Measurements from ENCODE around the gene IL4. TPM values are rescaled to one million over a fixed set of nuclear protein-coding genes. Genes with fewer than 3 reads are reported as not detected.

The IL4 gene
- total and polyA plus RNA-seq, 2 experiments from 2014 or later = not detected

DNA sequence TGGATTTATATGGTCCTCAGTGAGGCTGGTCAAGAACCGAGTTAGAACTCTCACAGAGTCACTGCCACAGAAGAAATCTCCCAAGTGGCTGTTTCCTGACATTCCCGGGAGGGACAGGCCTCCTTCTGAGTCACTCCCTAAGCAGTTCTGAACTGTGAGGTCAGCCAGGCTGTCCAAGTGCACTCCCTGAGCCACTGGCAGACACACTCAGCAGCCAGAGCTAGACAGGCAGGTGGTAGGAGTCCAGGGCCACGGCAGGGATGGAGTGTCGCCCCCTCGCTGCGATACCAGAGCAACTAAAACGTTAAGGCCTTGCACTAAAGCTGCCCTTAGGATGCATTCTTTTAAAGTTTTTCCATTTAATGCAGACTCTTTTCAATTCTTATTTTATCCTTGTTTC is 3.4 kb downstream of the IL4 start:
- TF ChIP-seq, protein P1, sequence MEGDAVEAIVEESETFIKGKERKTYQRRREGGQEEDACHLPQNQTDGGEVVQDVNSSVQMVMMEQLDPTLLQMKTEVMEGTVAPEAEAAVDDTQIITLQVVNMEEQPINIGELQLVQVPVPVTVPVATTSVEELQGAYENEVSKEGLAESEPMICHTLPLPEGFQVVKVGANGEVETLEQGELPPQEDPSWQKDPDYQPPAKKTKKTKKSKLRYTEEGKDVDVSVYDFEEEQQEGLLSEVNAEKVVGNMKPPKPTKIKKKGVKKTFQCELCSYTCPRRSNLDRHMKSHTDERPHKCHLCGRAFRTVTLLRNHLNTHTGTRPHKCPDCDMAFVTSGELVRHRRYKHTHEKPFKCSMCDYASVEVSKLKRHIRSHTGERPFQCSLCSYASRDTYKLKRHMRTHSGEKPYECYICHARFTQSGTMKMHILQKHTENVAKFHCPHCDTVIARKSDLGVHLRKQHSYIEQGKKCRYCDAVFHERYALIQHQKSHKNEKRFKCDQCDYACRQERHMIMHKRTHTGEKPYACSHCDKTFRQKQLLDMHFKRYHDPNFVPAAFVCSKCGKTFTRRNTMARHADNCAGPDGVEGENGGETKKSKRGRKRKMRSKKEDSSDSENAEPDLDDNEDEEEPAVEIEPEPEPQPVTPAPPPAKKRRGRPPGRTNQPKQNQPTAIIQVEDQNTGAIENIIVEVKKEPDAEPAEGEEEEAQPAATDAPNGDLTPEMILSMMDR (conservative IDR thresholded peaks at IDR 0.05; ENCODE audit: low read depth in 2 of 2) = peak; percentile 44 to 76
- no peak for TF ChIP-seq EZH2 (IDR thresholded peaks at IDR 0.05; ENCODE audit: low read depth, unreplicated experiment)
- Mint-ChIP-seq H3K27me3 (ENCODE audit: insufficient read depth, low read depth, poor library complexity) (no peaks in the 10 kb centered on the region), H3K4me3 (no peak overlapping the region), H3K4me1 (peaks cover 6% of the 10 kb centered on the region), H3K36me3 (ENCODE audit: low read depth) (no peaks in the 10 kb centered on the region), H3K27ac (no peak overlapping the region), H3K9me3 (no peaks in the 10 kb centered on the region)
- Histone ChIP-seq H3K4me2 (no peak overlapping the region), H4K20me1 (replicated peaks; ENCODE audit: insufficient read depth) (no peaks in the 10 kb centered on the region), H3K27ac (ENCODE audit: low read depth) (no peak overlapping the region), H3K4me3 (no peak overlapping the region), H3K9me2 (ENCODE audit: insufficient read depth) (no peaks in the 10 kb centered on the region), H2AFZ (no peak overlapping the region), H3K36me3 (ENCODE audit: insufficient read depth) (no peaks in the 10 kb centered on the region), H3K4me1 (ENCODE audit: insufficient read depth) (no peaks in the 10 kb centered on the region), H3K79me2 (replicated peaks; ENCODE audit: insufficient read depth) (no peaks in the 10 kb centered on the region), H3F3A (replicated peaks; ENCODE audit: low read depth) (no peaks in the 10 kb centered on the region), H3K27me3 (ENCODE audit: insufficient read depth) (no peaks in the 10 kb centered on the region)
- DNase-seq (ENCODE audit: low spot score) (peak; percentile 31), ATAC-seq (peak; percentile 86)

DNA sequence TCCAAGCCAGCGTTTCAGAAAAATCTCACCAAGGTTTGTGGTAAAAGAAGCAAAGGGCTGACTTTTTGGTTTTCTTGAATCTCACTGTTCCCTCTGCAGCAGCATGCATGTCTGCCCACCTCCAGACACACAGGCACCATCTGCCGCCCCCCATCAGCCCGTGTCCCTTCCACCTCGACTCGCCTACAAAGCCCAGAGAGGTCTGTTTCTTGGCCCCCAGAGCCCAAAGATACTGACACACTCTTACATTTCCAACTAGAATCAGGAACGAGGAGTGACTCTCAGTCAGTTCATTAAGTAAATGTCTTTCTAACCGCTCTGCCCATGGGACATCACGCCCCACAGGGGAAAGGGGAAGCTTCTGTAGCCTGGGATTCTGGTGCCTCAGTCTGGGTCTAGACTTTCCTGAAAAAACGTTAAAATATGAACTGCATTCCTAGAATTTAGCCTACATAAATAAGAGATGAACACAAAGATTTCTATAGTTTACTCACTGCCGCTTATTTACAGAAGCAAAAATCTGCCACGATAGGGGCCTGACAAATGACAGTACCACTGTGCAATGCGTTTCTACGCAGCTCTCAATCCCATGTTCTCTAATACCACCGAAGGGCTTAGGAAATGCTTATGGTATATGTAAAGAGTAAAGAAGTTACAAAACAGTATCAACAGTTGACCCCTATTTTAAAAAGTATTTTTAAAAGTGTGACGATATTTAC is 4.1 kb downstream of the IL4 start:
- H2AFZ ChIP-seq = no peak overlapping the region
- DNase-seq (ENCODE audit: low spot score) = no peak
- H3K27me3 ChIP-seq (ENCODE audit: insufficient read depth) = no peaks in the 10 kb centered on the region
- no peaks in the 10 kb centered on the region for H3K36me3 ChIP-seq (ENCODE audit: insufficient read depth)
- H3K4me3 ChIP-seq = no peak overlapping the region
- TF ChIP-seq STAT1 (IDR thresholded peaks at IDR 0.05; ENCODE audit: unreplicated experiment) = no peak
- TF ChIP-seq EZH2phosphoT487 (IDR thresholded peaks at IDR 0.05; ENCODE audit: unreplicated experiment) = no peak
- TF ChIP-seq ZNF114 (CRISPR knock-in tag; IDR thresholded peaks at IDR 0.05) = no peak
- no peak for TF ChIP-seq NANOG (IDR thresholded peaks at IDR 0.05; ENCODE audit: borderline replicate concordance)
- TF ChIP-seq, protein P2, sequence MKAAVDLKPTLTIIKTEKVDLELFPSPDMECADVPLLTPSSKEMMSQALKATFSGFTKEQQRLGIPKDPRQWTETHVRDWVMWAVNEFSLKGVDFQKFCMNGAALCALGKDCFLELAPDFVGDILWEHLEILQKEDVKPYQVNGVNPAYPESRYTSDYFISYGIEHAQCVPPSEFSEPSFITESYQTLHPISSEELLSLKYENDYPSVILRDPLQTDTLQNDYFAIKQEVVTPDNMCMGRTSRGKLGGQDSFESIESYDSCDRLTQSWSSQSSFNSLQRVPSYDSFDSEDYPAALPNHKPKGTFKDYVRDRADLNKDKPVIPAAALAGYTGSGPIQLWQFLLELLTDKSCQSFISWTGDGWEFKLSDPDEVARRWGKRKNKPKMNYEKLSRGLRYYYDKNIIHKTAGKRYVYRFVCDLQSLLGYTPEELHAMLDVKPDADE (IDR thresholded peaks at IDR 0.05) = no peak
- TF ChIP-seq EZH2 (IDR thresholded peaks at IDR 0.05; ENCODE audit: low read depth, unreplicated experiment) = no peak
- no peaks in the 10 kb centered on the region for H4K20me1 ChIP-seq (replicated peaks; ENCODE audit: insufficient read depth)
- H3K4me2 ChIP-seq = no peak overlapping the region
- H3K79me2 ChIP-seq (replicated peaks; ENCODE audit: insufficient read depth) = no peaks in the 10 kb centered on the region
- no peaks in the 10 kb centered on the region for H3K36me3 Mint-ChIP-seq (ENCODE audit: low read depth)
- no peak overlapping the region for H3K27ac ChIP-seq (ENCODE audit: low read depth)
- H3K9me2 ChIP-seq (ENCODE audit: insufficient read depth) = no peaks in the 10 kb centered on the region
- H3K4me1 Mint-ChIP-seq = peaks cover 6% of the 10 kb centered on the region
- no peaks in the 10 kb centered on the region for H3K4me1 ChIP-seq (ENCODE audit: insufficient read depth)
- no peaks in the 10 kb centered on the region for H3K27me3 Mint-ChIP-seq (ENCODE audit: insufficient read depth, low read depth, poor library complexity)
- no peaks in the 10 kb centered on the region for H3K9me3 Mint-ChIP-seq
- H3K4me3 Mint-ChIP-seq = no peak overlapping the region
- ATAC-seq = no peak
- H3F3A ChIP-seq (replicated peaks; ENCODE audit: low read depth) = no peaks in the 10 kb centered on the region
- H3K27ac Mint-ChIP-seq = no peak overlapping the region
